SU-DHL-6 (cell line): ENCODE measurements around the gene CCL22.

ENCODE experiments used
- H2AFZ ChIP-seq: fragments of 200-600 bp; sonication (generic); 2 replicates; pipeline ENCODE4 v1.6.1; 2014; ENCODE audit warnings: low read depth, mild to moderate bottlenecking, moderate library complexity, mixed read lengths, antibody characterized with exemption, low read length; ENCODE audit not compliant: severe bottlenecking
- H3F3A ChIP-seq: fragments of 200-600 bp; shearing (Covaris generic); 2 replicates; pipeline ENCODE4 v1.6.0; 2016; ENCODE audit warnings: antibody characterized with exemption, mild to moderate bottlenecking; ENCODE audit not compliant: insufficient read depth
- H3K27ac ChIP-seq: fragments of 200-600 bp; sonication (generic); 2 replicates; pipeline ENCODE4 v1.5.1; 2016; ENCODE audit warnings: low read depth, mild to moderate bottlenecking, low read length, moderate library complexity, mixed read lengths
- H3K27me3 ChIP-seq: fragments of 200-600 bp; sonication (generic), shearing (Covaris generic); 2 replicates; pipeline ENCODE4 v1.6.0; 2014; ENCODE audit warnings: mild to moderate bottlenecking, low read length
- H3K36me3 ChIP-seq: fragments of 200-600 bp; sonication (generic); 2 replicates; pipeline ENCODE4 v1.6.1; 2014; ENCODE audit warnings: mild to moderate bottlenecking, low read length, mixed read lengths
- H3K4me2 ChIP-seq: fragments of 300-600, 200-600 bp; shearing (Covaris generic), sonication (generic); 2 replicates; pipeline ENCODE4 v1.6.0; 2014; ENCODE audit warnings: low read length, low read depth, mild to moderate bottlenecking; ENCODE audit not compliant: poor library complexity, severe bottlenecking
- H3K4me3 ChIP-seq: fragments of 200-600 bp; sonication (generic); 2 replicates; pipeline ENCODE4 v1.5.1; 2014; ENCODE audit warnings: antibody characterized with exemption, low read length, mild to moderate bottlenecking, mixed read lengths; ENCODE audit not compliant: insufficient read depth, poor library complexity, severe bottlenecking
- H3K79me2 ChIP-seq: fragments of 200-600 bp; sonication (generic); 2 replicates; pipeline ENCODE4 v1.6.1; 2014; ENCODE audit warnings: mild to moderate bottlenecking, low read length, moderate library complexity; ENCODE audit not compliant: insufficient read depth
- H3K9ac ChIP-seq: fragments of 200-600 bp; sonication (generic); 2 replicates; pipeline ENCODE4 v1.7.0; 2014; ENCODE audit warnings: mild to moderate bottlenecking, low read length
- H3K9me2 ChIP-seq: fragments of 200-600 bp; sonication (generic); replicated peaks from 2 replicates; pipeline ENCODE4 v1.6.1; 2014; ENCODE audit warnings: low read length; ENCODE audit not compliant: insufficient read depth
- H3K9me3 ChIP-seq: fragments of 200-600 bp; sonication (generic); 2 replicates; pipeline ENCODE4 v1.6.1; 2014; ENCODE audit warnings: low read length, mixed read lengths; ENCODE audit not compliant: insufficient read depth
- H4K20me1 ChIP-seq: fragments of 200-600 bp; sonication (generic); 2 replicates; pipeline ENCODE4 v1.6.1; 2014; ENCODE audit warnings: low read depth, mild to moderate bottlenecking, antibody characterized with exemption, low read length, moderate library complexity, mixed read lengths
- EZH2phosphoT487 ChIP-seq: fragments of 200-600 bp; sonication (generic), shearing (Covaris generic); conservative IDR thresholded peaks from 2 replicates; pipeline ENCODE4 v1.6.1; 2018; ENCODE audit warnings: mild to moderate bottlenecking, antibody characterized with exemption, low read length, moderate library complexity, mixed read lengths
- TF ChIP-seq, protein P1 (sequence below): fragments of 200-600 bp; sonication (generic); IDR thresholded peaks from one replicate; pipeline ENCODE4 v1.5.1; 2017; ENCODE audit warnings: antibody characterized with exemption, mild to moderate bottlenecking, low read length, moderate library complexity; ENCODE audit not compliant: insufficient read depth, poor library complexity, severe bottlenecking

The CCL22 gene

DNA sequence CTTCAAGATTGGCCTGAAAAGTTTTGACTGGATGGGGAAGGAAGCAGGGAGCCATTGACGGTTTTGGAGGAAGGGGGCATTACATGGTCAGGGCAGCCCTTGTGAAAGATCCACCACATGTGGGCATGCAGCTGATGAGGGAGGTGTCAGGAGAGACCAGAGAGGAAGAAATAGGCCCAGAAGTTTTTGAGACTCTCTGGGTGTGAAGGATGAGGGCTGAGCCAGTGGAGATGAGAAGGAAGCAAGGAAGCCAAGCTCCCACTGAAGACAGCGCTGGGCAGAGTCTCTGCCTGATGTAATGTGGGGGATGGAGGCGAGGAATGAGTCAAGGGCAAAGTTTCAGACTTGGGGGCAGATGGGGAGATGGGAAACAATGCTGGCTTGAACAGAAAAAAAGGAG, 46.5 kb downstream of the CCL22 start:
- no peak overlapping the region for H2AFZ ChIP-seq
- H3K27me3 ChIP-seq: no peaks in the 10 kb centered on the region
- H3K9me3 ChIP-seq: no peaks in the 10 kb centered on the region
- H3K9ac ChIP-seq: no peak overlapping the region
- no peak overlapping the region for H3K27ac ChIP-seq
- H3K4me2 ChIP-seq: no peak overlapping the region
- H3K4me3 ChIP-seq: no peak overlapping the region
- TF ChIP-seq, protein P1, sequence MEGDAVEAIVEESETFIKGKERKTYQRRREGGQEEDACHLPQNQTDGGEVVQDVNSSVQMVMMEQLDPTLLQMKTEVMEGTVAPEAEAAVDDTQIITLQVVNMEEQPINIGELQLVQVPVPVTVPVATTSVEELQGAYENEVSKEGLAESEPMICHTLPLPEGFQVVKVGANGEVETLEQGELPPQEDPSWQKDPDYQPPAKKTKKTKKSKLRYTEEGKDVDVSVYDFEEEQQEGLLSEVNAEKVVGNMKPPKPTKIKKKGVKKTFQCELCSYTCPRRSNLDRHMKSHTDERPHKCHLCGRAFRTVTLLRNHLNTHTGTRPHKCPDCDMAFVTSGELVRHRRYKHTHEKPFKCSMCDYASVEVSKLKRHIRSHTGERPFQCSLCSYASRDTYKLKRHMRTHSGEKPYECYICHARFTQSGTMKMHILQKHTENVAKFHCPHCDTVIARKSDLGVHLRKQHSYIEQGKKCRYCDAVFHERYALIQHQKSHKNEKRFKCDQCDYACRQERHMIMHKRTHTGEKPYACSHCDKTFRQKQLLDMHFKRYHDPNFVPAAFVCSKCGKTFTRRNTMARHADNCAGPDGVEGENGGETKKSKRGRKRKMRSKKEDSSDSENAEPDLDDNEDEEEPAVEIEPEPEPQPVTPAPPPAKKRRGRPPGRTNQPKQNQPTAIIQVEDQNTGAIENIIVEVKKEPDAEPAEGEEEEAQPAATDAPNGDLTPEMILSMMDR: no peak
- no peak for TF ChIP-seq EZH2phosphoT487
- H3K9me2 ChIP-seq: no peaks in the 10 kb centered on the region
- H3K79me2 ChIP-seq: no peaks in the 10 kb centered on the region
- no peaks in the 10 kb centered on the region for H3K36me3 ChIP-seq
- H3F3A ChIP-seq: no peaks in the 10 kb centered on the region
- no peaks in the 10 kb centered on the region for H4K20me1 ChIP-seq

DNA sequence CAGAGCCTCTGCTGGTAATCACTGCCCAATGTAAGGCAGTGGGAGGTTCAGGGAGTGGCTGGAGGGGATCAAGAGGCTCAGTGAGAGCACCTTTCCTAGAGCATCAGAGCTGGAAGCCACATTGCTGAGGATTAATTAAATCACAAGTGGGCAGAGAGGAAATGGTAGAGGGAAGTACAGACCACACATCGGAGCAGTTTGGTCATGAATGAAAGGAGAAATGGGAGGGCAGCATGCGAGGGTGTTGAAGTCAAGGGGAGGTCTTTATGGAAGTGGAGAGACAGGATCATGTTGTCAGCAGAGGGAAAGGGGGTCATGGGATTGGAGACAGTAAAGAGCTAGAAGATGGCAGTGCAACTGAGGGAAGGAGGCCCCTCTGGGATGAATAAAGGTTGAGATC, 48.3 kb downstream of the CCL22 start:
- Histone ChIP-seq H3K9ac (no peak overlapping the region), H3K79me2 (no peaks in the 10 kb centered on the region), H3K4me3 (no peak overlapping the region), H3K27ac (no peak overlapping the region), H3K9me3 (no peaks in the 10 kb centered on the region), H3F3A (no peaks in the 10 kb centered on the region), H4K20me1 (no peaks in the 10 kb centered on the region), H3K27me3 (no peaks in the 10 kb centered on the region), H3K9me2 (no peaks in the 10 kb centered on the region), H3K36me3 (no peaks in the 10 kb centered on the region), H3K4me2 (no peak overlapping the region), H2AFZ (no peak overlapping the region)
- no peak for TF ChIP-seq EZH2phosphoT487
- TF ChIP-seq, protein P1: no peak

DNA sequence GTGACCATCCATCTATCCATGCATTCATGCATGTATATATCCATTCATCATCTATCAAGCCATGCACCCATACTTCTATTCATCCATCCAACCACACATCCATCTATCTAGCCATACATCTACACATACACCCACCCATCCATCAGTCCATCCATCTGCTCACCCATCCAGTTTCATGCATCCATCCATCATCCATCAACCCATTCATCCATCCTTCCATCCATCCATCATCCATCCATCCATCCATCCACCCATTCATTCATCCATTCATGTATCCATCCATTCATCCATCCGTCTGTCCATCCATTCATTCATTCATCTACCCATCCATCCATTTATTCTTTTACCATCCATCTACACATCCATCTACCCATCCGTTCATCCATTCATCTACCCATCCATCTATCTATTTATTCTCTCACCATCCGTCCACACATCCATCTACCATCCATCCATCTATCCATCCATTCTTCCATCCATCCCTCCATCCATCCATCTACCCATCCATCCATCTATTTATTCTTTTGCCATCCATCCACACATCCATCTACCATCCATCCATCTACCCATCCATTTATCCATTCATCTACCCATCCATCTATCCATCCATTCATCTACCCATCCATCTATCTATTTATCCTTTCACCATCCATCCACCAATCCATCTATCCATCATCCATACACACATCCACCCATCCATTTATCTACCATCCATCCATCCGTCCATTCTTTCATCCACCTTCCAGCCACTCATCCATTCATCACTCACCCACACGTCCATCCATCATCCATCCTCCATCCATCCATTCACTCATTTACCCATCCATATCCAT, 49.2 kb downstream of the CCL22 start:
- Histone ChIP-seq H4K20me1 (no peaks in the 10 kb centered on the region), H3K9me2 (no peaks in the 10 kb centered on the region), H3K4me3 (no peak overlapping the region), H2AFZ (no peak overlapping the region), H3K4me2 (no peak overlapping the region), H3F3A (no peaks in the 10 kb centered on the region), H3K9me3 (no peaks in the 10 kb centered on the region), H3K9ac (no peak overlapping the region), H3K27ac (no peak overlapping the region), H3K79me2 (no peaks in the 10 kb centered on the region), H3K36me3 (no peaks in the 10 kb centered on the region), H3K27me3 (no peaks in the 10 kb centered on the region)
- TF ChIP-seq EZH2phosphoT487: no peak
- TF ChIP-seq, protein P1: no peak
